NCI-H2196 (cell line): Measurements from ENCODE around the gene TMEM169.

ENCODE experiments used
- DNase-seq: peaks from one replicate; lab custom pipeline; 2025; ENCODE audit not compliant: unreplicated experiment; lab: John Stamatoyannopoulos, UW

TMEM169 gene

GRCh38 chr2:216103213-216103612 lies 21.5 kb downstream of the TMEM169 start:
- no peak for DNase-seq

GRCh38 chr2:216104691-216105090 lies 23.0 kb downstream of the TMEM169 start:
- DNase-seq = no peak

DNA sequence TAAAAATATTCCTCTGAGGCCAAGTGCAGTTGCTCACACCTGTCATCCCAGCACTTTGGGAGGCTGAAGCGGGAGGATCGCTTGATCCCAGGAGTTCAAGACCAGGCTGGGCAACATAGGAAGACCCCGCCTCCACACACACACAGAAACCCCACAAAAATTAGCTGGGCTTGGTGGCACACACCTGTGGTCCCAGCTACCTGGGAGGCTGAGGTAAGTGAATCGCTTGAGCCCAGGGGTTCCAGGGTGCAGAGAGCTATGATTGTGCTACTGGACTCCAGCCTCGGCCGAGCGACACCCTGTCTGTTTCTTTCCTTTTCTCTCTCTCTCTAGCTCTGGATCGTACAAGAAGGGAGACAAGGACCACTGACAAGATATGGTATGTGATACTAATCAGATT lies 25.6 kb downstream of the TMEM169 start:
- DNase-seq = no peak

- no peak for DNase-seq
Observed at GRCh38 chr2:216107760-216108159, 26.0 kb downstream of the TMEM169 start.

- DNase-seq = no peak
Observed at GRCh38 chr2:216108310-216108966, 26.7 kb downstream of the TMEM169 start.

- DNase-seq = peak; percentile 99
Observed at GRCh38 chr2:216108967-216109921, 27.5 kb downstream of the TMEM169 start, which contains the start of gene XRCC5. TSS of gene XRCC5 (plus strand) at chr2:216109348. CDS start at chr2:216109437, 89 bp downstream.

DNA sequence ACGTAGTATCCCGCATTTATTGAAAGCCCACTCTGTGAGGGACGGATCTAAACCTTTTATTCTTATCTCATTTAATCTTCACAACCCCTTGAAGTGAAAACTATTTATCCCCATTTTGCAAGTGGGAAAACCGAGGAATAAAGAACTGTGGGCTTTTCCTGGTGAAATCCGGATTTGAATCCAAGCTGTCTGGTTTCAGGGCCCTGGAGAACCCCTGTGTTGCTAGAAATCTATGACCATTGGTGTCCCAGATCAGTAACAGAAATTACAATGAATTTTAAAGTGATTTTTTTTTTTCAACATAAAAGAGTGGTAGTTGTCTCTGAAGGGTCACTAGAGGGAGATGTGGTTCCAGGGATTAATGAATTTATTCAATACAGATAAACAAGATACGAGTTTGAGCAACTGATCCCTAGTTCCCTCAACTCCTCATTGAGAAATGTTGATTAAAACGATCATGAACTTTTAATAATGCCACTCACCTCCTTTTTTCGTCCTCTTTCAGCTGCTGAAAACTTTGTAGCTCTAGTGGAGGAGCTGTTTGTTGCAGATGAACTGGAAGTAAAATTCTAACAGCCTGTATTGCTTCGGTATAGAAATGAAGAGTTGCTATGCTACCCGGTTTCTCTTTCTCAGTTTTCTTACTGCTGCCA lies 28.4 kb downstream of the TMEM169 start:
- DNase-seq = no peak

DNA sequence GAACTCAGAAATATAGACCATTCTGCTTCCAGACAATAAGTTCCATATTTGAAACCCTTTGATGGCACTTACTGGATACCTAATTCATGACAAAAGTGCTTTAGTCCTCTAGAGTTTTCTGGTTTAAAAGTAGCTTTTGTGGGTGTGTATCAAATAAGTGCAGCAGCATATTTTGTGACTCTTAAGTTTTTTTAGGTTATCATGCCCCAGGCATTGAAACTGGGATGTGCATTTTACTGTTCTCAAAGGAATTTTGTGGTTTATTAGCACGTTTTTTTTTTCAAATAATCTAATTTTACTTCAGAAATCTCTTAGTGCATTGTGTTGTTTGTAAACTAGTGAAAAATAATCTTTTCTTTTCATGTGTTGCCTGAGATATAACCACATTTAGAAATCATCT lies 28.9 kb downstream of the TMEM169 start:
- DNase-seq = no peak

DNA sequence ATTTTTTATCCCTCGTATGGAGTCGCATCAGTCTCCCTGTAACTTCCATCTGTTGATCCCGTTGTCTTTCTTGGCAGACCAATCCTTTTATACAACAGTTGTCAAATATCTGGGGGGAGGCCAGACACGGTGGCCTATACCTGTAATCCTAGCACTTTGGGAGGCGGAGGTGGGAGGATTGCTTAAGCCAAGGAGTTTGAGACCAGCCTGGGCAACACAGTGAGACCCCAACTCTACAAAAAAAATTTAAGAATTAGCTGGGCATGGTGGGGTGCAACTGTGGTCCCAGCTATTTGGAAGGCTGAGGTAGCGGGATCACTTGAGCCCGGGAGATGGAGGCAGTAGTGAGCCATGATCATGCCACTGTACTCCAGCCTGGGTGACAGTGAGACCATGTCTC lies 29.4 kb downstream of the TMEM169 start:
- no peak for DNase-seq

- no peak for DNase-seq
Observed at GRCh38 chr2:216112926-216113325, 31.2 kb downstream of the TMEM169 start.

DNA sequence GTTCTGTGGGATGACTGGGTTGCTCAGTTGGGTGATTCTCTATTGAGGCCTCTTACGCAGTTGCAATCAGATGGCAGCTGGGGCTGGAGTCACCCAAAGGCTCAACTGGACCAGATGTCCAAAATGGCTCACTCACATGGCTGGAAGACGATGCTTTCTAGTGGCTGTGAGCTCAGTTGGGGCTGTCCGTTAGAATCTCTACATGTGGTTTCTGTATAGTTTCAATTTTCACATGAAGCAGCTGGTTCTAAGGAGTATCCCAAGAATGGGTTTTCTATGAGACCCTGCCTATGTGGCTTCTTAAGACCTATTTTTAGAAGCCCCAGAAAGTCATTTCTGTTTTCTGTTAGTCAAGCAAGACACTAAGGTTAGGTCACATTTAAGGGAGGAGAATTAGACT lies 31.9 kb downstream of the TMEM169 start:
- no peak for DNase-seq

- no peak for DNase-seq
Observed at GRCh38 chr2:216114382-216114713, 32.6 kb downstream of the TMEM169 start.

DNA sequence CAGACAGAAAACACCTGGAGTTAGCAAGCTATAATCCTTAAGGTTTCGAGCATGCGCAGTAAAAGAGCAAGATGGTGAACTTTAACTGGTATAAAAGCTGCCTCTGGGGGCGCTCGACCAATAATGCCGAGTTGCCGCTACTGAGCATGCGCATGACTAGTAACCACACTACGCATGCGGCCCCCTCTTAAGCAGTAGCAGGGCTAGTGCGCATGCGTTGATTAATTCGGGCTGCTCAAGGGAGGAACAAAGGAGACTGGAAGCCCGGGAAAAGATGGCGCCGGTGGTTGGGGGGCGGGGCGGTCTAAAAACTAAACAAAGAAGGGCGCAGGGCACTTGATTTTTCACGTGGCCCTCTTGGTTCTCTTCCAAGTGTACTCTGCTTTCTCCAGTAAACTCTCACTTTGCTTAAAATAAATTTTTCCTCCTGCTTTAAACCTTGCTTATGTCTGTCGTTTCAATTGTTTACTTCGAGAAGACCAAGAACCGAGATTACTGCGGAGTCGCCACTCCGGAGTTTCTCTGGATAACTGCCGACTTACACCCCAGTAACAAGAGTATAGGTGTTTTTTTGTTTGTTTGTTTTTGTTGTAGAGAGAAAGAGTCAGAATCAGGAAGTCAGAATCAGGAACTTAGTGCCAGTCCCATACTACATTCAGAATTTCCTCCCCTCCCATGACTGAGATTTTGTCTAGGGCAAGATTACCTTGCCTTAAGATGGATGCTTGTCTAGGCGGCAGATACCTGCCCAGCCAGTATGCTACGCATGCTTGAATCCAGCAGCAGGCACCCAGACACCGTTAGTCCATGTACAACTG lies 33.2 kb downstream of the TMEM169 start:
- DNase-seq = peak; percentile 98

DNA sequence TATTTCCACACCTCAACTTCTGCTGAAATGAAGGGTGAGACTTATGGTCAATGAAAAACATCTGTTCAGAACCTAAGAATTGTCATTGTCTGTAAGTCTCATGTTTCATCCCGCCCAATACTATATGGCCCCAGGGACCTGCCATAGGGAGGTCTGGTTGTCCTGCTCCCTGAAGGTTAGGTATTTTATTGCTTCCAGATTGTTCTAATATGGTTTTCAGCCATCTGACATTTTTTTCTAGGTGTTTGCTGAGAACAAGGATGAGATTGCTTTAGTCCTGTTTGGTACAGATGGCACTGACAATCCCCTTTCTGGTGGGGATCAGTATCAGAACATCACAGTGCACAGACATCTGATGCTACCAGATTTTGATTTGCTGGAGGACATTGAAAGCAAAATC lies 34.7 kb downstream of the TMEM169 start:
- DNase-seq = no peak

DNA sequence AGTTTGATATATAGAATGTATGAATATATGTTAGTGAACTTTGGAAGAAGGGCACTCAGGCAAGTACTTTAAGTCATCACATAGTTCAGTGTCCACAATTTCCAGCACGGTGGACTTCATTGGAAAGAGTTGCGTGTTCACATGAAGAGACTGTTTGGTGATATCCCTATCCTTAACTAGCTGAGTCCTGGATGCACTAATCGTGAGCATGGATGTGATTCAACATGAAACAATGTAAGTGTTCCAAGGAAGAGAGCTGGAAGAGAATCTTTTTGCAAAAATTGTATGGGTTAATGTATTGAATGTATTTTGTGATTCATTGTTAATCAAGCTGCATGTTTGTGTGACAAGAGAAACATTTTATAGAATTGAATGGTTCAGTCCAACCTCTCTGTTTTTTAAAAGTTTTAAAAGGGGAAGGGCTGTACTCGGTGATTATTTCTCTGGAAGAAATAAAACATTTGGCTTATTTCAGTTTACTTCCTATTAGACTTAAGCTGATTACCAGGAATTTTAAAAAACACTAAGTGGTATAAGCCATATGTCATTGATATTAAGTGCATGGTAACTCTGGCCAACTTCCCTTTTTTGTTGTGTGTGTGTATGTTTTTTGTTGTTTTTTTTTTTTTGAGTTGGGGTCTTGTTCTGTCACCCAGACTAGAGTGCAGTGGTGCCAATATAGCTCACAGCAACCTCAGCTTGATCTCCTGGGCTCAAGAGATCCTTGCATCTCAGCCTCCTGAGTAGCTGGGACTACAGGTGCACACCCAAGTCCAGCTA lies 36.0 kb downstream of the TMEM169 start:
- DNase-seq = no peak

DNA sequence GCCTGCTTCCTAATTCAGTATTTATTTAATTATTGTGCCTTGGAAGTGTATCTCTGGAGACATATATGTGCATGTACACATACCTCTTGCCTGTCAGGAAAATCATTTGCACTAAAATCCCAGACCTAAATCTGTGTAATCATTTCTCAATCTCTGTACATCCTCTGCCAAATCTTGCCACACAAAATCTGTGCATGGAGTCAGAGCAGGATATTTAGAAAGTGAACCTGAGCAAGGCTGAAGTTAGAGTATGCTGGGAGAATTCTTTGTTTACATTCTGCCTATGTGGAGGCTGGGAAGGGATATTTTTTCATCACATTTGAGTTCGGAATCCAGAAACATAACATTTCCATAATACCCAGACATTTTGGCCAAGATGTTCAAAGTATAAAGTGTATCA lies 36.8 kb downstream of the TMEM169 start:
- DNase-seq = no peak

GRCh38 chr2:216119146-216119545 lies 37.4 kb downstream of the TMEM169 start:
- DNase-seq = no peak

DNA sequence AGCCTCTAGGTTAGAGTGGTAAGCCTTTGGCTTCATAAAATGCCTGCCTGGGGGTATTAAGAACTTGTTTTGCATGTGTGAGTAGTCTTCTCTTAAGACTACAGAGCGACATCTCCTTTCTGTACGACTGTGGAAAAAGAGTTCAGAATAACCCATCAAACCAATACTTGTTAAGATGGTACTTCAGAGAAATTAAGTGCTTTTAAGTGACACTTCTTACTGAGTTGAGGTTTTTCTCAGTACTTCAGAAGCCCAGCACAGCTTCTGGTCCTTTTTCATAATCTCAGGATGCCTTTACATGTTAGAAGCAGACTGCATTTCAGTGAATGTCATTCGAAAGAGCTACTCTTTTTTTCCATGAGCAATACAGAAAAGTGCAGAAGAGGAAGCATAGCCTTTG lies 38.3 kb downstream of the TMEM169 start:
- DNase-seq = no peak

DNA sequence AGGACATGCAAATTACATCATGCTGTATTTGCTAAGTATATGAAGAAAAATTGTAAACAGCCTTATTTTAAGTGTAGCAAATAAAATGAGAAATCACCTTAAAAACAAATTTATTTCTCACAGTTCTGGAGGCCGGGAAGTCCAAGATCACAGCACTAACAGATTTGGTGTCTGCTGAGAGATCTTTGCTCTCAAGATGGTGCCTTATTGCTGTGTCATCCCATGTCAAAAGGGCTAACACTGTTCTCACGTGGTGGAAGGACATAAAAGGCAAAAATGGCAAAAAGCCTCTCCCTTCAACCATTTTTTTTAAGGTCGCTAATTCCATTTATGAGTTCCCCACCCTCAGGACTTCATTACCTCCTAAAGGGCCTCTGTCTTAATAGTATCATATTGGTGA lies 39.5 kb downstream of the TMEM169 start:
- DNase-seq = no peak

- no peak for DNase-seq
Observed at GRCh38 chr2:216126943-216127342, 45.2 kb downstream of the TMEM169 start.
